ENCODE results near the gene TSHR. TPM values are rescaled to one million over a fixed set of nuclear protein-coding genes. Genes with fewer than 3 reads are reported as not detected.

TSHR gene
- total RNA-seq, 1 donor = not detected

Other genes with a start within 250 kb of the TSHR start
- 5.4 and 7.7 TPM in 2 replicates for gene CEP128, start 13.9 kb upstream of the TSHR start, total RNA-seq